Stimulated activated CD4-positive, alpha-beta T cell treated with anti-CD3 and anti-CD28 coated beads, TNF-alpha, amount 100 ng/mL, for 48 hours (primary cell): ENCODE results near the gene TUBGCP6.
A peak's percentile ranks its signal among the peaks of the same experiment; 100 is the strongest.
"Not testable (repeated sequence)": the region's sequence is repeated elsewhere in the genome, so short reads cannot be mapped to it uniquely, and the experiment has no call there.

Experiments used
- DNase-seq, 3 donors: peaks; one replicate each; pipeline ENCODE4 v3.0.0-alpha.2; 2020; ENCODE audit warnings: low read depth in 3 of 3

Gene TUBGCP6

DNA sequence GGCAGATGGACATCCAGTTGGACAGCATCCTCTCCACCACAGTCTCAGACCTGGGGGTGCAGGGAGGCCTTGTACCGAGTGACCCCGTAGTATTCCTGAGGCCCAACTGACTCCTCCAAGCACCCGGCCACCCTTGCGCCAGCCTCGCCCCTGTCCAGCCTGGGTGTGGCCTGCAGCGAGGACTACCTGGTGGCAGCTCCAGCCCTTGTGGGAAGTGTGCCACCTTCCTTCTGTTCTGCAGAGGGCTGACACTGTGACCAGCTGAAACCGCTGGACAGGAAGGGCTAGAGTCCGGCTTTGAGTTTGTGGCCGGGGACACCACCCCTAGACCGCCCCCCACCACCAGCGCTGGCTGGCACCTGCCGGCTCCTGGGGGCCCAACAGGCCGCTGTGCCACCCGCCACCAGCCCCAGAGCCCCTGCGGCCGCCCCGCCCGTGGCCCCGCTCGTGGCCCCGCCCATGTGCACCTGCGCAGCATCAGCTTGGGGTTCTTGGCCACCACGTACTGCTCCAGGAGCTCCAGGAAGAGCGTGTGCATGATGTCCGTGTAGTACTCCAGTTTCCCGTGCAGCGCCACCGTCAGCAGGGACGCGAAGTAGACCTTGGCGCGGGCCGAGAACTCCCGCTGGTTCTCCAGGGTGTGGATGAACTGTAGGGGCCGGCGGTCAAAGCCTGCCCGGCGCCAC is 35.3 kb upstream of the TUBGCP6 start:
- no peak for DNase-seq

DNA sequence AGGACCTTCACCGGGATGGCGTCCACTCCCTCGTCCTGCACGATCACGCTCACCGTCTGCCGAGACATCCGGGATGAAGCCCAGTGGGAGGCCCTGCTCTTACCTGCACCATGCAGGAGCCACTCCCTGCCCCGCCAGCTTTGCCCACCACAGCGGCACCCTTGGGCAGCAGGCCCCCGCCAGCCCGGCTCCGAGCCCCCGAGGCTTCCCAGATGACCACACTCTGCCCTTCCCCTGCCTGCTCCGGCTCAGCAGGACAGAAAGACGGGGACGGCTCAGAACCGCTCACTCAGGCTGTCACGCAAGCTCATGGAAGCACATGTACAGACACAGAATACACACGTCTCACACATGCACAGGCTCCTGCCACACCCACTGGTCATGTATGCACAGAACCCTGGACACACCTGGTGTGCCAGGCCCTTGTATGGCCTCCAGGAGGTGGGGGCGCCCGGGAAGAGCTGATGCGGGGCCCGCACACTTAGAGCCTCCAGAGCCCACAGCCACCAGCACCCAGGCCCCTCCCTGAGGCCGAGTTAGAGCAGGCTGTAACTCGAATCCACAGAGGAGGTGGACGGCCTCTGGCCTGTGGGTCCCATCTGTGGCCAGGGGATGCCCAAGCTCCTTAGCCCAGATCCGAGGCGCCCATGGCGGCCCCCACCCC is 34.3 kb upstream of the TUBGCP6 start:
- no peak for DNase-seq

DNA sequence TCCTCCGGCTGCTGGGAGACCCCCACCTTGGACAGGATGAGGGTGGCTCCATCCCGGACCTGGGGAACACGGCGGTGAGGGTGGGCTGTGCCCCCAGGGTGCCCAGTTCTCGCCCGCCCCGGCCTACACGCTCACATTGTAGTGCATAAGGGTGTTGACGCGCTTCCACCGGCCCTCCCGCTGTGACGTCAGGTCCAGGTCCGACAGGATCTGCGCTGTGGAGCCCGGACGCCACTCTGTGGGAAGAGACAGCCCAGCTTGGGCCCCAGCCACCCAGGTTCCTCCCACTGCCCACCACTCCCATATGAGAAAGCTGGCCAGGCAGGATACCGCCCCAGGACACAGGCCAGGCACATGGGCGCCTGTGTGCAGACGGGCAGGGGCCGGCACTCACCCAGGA is 33.6 kb upstream of the TUBGCP6 start:
- DNase-seq: no peak

DNA sequence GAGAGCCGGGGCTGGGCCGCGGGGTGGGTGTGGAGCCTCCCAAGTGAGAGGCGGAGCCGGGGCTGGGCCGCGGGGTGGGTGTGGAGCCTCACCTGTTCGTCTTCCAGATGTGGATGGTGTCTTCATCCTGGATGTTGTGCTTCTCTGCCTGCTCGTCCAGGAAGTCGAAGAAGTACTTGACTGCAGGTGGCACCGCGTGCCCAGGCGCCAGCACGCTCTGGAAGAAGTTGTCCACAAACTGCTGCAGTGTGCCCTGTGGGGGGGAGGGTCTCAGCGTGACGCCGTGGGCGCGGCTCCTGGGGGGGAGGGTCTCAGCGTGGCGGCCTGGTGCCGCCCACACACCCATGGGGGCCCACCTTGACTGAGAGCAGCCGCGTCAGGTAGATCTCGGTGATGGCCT is 32.9 kb upstream of the TUBGCP6 start:
- DNase-seq: no peak

DNA sequence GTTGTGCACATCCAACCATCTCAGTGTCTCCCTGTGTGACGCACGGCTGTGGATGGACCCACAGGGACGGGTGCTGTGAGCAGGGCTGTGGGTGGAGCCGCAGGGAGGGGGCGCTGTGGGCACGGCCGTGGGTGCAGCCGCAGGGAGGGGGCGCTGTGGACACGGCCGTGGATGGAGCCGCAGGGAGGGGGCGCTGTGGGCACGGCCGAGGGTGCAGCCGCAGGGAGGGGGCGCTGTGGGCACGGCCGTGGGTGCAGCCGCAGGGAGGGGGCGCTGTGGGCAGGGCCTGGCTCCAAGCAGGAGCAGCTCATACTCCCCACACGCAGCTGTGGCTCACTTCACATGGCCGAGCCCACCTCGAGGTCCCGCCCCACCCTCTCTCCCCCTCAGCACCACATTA is 31.3 kb upstream of the TUBGCP6 start:
- peak in 1 of 3 donors; percentile 25 for DNase-seq

DNA sequence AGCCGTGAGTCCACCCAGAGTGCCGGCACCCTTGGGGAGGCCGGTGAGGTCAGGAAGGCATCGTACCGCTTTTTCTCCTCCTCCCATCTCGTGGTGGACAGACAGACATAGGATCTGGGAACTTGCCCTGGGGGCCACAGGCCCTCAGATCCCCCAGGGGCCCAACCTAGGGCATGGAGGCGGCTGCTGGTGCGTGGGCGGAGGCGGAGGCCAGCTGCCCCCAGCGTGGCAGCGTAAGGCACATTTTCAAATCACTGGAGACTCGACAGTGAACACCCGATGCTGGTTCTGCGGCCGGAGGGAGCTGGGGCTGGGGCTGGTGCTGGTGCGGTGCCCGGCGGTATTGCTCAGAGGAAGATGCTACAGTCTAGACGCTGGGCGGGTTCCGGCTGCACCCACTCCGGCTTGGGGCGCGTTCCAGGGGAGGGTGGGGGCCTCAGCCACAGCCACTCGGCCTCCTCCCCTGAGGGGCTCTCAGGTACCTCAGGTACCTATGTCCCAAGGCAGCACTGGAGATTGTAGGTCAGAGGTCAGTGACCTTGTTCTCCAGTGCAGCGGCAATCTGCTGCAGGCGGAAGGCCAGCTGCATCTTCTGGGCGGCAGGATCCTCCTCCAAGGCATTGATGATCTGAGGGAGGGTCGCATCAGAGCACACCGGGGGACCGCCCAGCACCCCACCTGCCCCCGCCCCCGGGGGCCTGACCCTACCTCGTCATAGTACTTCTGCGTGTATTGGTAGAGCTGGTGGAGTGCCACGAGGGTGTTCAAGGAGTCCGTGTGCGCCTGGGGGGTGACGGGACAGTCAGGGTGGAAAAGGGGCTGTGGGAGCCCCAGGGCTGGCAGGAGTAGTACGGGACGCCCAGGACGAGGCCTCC is 30.6 kb upstream of the TUBGCP6 start:
- no peak for DNase-seq

DNA sequence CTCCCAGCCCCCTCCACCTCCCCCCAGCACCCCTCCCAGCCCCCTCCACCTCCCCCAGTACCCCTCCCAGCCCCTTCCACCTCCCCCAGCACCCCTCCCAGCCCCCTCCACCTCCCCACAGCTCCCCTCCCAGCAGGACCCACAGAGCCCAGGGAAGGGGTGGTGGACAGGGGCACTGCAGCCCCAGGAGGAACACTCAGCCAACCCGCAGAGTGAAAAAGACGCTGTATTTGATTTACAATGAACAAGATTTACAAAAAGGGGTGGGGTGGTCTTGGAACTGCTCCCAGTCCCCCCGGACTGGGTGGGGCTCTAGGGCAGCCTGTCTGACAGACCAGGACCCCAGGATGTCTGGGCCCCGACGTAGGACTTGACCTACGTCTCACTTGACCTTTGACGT is 29.9 kb upstream of the TUBGCP6 start:
- no peak for DNase-seq

DNA sequence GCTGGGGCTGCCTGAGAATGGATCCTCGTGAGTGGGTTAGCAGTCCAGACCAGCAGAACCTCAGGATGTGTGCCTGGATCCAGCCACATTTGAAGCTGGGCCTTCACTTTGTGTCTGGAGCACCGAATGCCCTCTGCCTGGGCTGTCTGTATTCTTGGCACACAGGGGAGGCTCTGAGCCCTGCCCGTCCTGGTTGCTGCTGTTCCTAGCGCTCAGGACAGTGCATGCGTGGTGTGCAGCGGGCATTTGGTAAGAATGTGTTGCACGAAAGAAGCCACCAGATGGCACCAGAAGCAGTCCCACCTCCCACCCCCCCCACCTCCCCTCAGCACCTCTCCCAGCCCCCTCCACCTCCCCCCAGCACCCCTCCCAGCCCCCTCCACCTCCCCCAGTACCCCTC is 29.5 kb upstream of the TUBGCP6 start:
- DNase-seq: peak in 1 of 3 donors; percentile 23

DNA sequence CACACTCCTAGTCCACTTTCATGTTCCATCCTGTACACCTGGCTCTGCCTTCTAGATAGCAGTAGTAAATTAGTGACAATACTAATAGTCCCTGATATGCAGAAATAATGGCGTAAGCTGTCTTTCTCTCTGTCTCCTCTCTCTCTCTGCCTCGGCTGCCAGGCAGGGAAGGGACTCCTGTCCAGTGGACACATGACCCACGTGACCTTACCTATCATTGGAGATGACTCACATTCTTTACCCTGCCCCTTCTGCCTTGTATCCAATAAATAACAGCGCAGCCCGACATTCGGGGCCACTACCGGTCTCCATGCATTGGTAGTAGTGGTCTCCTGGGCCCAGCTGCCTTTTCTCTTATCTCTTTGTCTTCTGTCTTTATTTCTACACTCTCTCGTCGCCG is 29.0 kb upstream of the TUBGCP6 start:
- DNase-seq: not testable (repeated sequence)

DNA sequence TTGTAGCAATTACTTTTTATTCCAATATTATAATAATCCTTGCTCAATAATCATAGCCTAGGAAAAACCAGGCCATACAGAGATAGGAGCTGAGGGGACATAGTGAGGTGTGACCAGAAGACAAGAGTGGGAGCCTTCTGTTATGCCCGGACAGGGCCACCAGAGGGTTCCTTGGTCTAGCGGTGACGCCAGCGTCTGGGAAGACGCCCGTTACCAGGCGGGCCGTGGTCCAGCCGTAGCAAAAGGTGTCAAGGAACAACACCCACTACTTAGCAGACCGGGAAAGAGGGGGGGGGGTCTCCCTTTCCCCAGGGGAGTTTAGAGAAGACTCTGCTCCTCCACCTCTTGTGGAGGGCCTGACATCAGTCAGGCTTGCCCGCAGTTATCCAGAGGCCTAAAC is 28.5 kb upstream of the TUBGCP6 start:
- DNase-seq: not testable (repeated sequence)

DNA sequence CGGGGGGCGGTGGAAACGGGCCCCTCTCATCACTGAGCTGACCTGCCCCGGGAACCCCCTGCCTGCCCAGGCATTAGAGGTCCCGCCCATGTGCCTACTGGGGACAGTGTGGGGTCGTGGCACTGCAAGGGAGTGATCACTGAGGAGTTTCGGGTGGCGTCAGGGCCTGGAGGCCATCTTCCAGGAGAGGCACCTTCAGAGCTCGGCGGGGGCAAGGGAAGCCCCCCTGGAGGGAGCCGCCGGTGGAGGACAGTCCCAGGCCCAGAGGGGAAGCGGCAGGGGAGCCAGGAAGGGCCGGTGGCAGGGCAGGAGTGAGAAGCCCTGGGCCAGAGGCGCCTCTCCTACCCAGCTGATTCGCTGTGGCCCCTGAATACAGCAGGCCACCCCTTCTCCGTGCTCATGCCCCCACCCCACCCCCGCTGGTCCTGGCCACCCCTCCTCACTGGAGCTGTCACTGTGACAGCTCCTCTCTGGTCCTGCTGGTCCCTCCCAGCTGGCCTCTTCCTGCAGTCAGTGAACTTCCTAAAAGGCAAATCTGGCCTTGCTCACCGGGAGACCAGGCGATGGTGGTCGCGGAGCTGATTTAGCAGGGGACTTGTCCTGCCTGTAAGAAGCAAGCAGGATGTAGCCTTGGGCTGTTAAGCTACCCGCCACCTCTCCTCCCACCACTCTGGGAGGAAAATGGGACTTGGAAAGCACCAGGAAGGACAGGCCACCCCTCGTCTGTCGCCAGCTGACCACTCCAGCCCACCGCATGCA is 27.4 kb upstream of the TUBGCP6 start:
- no peak for DNase-seq

DNA sequence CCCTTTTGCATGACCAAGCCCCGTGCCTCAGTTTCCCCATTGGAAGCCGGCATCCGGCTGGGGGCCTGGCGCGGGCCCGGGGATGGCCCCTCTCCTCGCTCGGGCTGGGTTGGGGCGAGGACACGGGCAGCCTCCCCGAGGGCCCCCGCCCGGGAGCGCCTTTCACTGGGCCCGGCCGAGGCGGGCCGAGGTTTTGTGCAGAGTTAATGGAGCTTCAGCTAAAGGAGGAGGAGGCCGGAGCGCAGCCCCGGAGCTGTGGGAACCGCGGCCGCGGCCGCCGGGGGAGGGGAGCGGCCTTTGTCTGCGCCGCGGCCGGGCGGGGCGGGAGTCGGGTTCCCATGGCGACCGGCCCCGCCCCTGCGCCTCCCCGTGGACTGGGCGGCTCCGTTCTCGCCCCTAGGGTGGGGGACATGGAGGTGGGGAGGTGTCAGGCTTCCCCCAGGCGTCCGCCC is 26.7 kb upstream of the TUBGCP6 start:
- peak in 1 of 3 donors; percentile 32 for DNase-seq

DNA sequence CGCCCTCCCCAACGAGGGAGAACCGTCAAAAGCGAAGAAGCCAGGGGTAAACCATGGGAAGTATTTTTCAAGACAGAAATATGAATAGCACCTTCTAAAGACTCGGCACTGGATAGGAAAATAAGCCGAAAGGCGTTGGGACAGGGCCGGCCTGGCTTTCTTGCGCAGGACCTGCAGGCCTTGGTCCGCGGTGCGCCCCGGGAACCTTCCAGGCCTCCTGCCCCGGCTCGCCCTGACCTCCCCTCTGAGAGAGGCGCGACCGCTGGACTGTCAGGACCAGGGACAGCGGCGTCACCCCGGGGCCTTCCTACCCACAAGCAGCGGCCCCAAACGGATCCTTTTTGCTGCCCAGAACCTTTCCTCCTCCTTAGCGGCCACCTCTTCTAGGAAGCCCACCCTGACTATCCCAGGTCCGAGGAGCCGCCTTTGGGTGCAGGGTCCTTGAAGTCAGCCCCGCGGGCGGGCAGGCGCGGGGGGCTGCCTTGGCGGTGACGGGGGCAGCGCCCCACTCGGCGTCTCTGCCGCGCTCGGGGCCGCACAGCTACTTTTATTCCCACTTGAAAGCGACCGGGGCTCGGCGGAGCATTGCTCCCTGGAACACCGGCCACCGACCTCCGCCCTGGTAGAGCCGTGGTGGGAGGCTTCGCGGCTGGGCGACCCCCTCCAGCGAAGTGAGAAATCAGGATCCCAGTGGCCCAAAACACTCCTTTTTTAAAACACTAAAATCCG is 26.0 kb upstream of the TUBGCP6 start:
- DNase-seq: peak; percentile 27 to 60 (median 36)

DNA sequence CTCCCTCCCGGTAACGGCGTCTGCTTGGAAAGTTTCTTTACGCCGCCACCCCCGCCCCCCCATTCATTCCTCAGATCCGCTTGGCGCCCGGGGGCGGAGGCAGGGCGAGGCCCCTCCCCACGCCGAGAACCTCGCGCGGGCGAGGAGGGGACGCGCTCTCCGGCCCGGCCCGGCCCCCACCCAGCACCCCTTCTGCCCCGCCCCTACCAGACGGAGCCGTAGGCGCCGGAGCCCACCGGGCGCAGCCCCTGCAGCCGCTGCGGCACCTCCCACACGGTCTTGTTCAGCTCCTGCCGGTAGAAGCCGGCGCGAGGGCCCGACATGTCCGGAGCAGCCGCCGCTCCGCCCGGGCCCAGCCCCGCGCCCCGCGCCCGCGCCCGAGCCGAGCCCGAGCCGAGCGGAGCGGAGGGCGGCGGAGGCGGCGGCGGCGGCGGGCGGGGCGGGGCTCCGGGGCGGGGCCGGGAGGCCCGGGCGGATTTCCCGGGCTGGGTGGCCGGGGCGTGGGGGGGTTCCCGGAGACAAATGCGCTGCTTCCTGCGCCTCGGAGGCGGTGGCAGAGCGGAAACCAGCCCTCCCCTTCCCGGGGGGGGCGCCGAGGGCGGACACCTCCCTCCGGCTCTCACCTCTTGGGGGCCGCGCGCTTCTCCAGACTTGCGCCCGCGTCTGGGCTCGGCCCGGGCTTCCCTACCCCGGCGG is 25.3 kb upstream of the TUBGCP6 start, which contains the start of gene MAPK11:
Gene MAPK11, minus strand, starts transcription at position 411 of the 696 bp plus-strand sequence. Its CDS starts 88 bp downstream, at position 323.
- DNase-seq: peak in 2 of 3 donors; percentile 27 to 29

DNA sequence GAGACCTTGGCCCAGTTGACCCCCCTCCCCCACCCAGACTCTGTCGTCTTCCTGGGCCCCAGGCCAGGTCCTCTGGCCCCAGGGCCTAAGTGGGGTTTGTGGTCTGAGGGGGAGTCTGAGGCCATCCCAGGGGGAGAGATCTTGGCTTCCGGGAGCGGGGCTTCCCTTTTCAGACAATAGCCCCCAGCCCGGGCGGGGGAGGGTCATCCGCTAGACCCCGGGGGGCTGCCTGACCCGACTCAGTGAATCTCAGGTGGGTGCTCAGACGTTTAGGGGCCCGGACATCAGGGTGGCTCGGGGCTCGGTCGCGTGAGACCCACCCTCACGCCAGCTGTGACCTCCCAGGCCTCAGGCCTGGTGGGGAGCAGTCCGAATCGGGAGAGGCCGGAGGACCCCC is 24.7 kb upstream of the TUBGCP6 start:
- no peak for DNase-seq

DNA sequence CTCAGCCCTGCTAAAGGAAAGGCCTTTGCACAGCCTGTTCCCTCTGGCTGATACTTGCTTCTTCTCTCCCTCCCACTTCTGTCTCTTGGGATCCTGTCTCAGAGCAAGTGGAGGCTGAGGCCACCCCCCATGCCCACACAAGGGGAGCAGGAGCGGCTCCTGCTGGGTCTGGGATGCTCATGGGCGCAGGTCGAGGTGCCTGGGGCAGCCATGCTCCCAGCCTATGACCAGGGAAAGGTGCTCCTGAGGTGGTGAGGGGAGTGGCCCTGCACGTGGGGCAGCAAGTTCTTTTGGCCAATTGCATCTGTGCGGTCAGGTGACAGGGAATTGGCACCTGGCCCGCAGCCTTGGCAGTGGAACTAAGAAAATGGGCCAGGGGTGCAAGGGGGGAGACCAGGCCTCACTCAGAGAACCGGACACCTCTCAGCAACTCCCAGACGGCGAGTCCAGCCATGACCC is 23.9 kb upstream of the TUBGCP6 start:
- DNase-seq: no peak

DNA sequence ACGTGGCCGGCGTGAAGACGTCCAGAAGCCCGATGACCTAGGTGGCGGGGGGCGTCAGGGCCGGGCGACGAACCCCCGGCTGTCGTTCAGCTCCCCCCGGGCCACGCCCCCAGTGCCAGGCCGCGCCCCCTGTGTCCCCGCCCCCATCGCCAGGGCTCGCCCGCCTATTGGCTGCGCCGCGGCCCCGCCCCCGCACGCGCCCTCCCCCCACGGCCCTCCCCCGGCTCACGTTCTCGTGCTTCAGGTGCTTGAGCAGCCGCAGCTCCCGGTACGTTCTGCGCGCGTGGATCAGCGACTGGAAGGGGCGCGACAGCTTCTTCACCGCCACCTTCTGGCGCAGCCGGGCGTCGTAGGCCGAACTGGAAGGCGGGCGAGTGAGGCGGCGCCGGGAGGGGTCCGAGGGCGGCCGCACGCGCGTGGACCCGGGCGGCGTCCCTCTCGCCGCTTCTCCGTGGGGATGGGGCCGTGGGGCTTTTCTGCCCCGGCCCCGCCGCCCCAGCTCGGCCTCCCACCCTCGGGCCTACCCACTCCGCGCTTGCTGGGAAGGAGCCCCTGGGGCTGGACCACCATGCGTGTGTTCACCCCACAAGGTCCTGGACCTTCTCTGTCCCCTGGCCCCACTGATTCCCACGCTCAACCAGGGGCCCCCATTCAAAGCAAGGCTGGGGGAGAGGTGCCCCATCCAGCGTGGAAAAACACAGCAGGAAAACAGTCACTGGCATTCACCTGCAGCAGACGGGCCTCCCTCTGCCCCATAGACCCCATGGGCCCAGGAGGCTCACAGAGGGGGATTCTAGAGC is 23.0 kb upstream of the TUBGCP6 start:
- DNase-seq: peak in 1 of 3 donors; percentile 38

DNA sequence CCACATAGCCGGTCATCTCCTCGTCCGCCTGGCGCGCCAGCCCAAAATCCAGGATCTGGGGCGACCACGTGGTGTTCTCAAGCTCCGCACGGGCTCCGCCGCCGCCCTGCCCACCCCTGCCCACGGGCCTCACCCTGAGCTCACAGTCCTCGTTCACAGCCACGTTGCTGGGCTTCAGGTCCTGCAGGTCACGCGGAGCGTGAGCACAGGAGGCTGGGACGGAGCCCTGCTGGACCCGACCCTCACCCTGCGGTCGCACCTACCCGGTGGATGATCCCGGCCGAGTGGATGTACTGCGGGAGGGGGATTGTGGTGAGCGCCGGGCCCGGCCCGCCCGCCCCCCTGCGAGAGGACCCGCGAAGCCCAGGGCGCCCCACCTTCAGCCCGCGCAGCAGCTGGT is 22.2 kb upstream of the TUBGCP6 start:
- DNase-seq: no peak

DNA sequence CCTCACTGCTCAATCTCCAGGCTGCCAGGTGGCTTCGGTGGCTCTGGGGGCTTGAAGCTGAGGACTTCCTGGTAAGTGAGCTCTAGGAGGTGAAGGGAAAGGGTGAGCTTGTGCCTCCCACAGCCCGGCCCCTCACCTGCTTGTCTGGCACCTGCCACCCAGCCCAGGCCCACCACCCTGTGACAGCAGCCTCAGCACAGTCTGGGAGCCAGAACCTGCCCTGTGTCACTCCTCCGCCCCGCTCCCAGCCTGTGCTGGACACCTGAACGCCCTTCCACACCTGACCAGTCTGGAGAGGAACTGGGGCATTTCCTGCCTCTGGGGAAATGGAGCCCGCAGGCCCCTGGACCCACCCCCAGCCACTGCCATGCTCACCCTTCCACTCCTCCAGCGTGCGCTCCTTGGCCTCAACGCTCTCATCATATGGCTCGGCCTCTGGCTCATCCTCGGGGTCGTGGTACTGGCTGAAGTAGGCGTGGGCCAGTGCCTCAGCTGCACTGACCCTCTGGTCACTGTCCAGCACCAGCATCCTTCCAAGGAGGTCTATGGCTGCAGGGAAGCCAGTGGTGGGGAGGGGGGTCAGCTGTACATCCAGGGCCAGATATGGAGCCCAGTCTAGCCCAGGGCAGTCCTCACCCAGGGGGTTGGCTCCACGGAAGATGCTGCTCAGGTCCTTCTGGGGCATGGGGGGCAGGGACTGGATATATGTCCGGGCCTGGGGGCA is 20.3 kb upstream of the TUBGCP6 start:
- no peak for DNase-seq
